Loucy (cell line): ENCODE measurements around the gene GFM1.

Experiments used
- H2AFZ ChIP-seq: fragments of 200-600 bp; sonication (generic); 2 replicates; pipeline ENCODE4 v1.6.0; 2016; ENCODE audit warnings: antibody characterized with exemption, mild to moderate bottlenecking, low read length, moderate library complexity
- H3F3A ChIP-seq: fragments of 200-600 bp; 2 replicates; pipeline ENCODE4 v1.6.0; 2016; ENCODE audit warnings: antibody characterized with exemption, low read depth, mild to moderate bottlenecking
- H3K27me3 ChIP-seq: fragments of 200-600 bp; sonication (generic); 2 replicates; pipeline ENCODE4 v1.6.1; 2014; ENCODE audit warnings: low read length, mild to moderate bottlenecking; ENCODE audit not compliant: insufficient read depth, poor library complexity, severe bottlenecking
- H3K36me3 ChIP-seq: fragments of 200-600 bp; sonication (generic); 2 replicates; pipeline ENCODE4 v1.6.1; 2016; ENCODE audit warnings: low read length; ENCODE audit not compliant: insufficient read depth
- H3K4me1 ChIP-seq: fragments of 200-600 bp; sonication (generic); 2 replicates; pipeline ENCODE4 v1.5.1; 2014; ENCODE audit warnings: low read length, mild to moderate bottlenecking; ENCODE audit not compliant: insufficient read depth, poor library complexity, severe bottlenecking
- H3K4me2 ChIP-seq: fragments of 200-600 bp; sonication (generic); 2 replicates; pipeline ENCODE4 v1.6.0; 2014; ENCODE audit warnings: antibody characterized with exemption, low read length, low read depth, mild to moderate bottlenecking; ENCODE audit not compliant: poor library complexity, severe bottlenecking
- H3K4me3 ChIP-seq: fragments of 200-600 bp; sonication (generic); 2 replicates; pipeline ENCODE4 v1.5.1; 2014; ENCODE audit warnings: low read length, mild to moderate bottlenecking, mixed read lengths; ENCODE audit not compliant: poor library complexity, severe bottlenecking
- H3K79me2 ChIP-seq: fragments of 200-600 bp; sonication (generic); 2 replicates; pipeline ENCODE4 v1.6.1; 2014; ENCODE audit warnings: low read length; ENCODE audit not compliant: insufficient read depth
- H3K9ac ChIP-seq: fragments of 200-600 bp; sonication (generic); 2 replicates; pipeline ENCODE4 v1.6.0; 2014; ENCODE audit warnings: mild to moderate bottlenecking, low read depth, low read length, moderate library complexity; ENCODE audit not compliant: poor library complexity, severe bottlenecking
- H3K9me2 ChIP-seq: fragments of 200-600 bp; sonication (generic); replicated peaks from 2 replicates; pipeline ENCODE4 v1.6.1; 2016; ENCODE audit warnings: low read depth, low read length, mixed read lengths
- H3K9me3 ChIP-seq: fragments of 200-600 bp; sonication (generic); 2 replicates; pipeline ENCODE4 v1.6.1; 2014; ENCODE audit warnings: mild to moderate bottlenecking, antibody characterized with exemption, low read length, low read depth; ENCODE audit not compliant: insufficient read depth
- H4K20me1 ChIP-seq: fragments of 200-600 bp; sonication (generic); 2 replicates; pipeline ENCODE4 v1.6.0; 2014; ENCODE audit warnings: antibody characterized with exemption, low read length, mild to moderate bottlenecking; ENCODE audit not compliant: insufficient read depth, poor library complexity, severe bottlenecking
- EZH2phosphoT487 ChIP-seq: fragments of 200-600 bp; IDR thresholded peaks from 2 replicates; pipeline ENCODE4 v1.6.1; 2018; ENCODE audit warnings: antibody characterized with exemption, mild to moderate bottlenecking, moderate library complexity, borderline replicate concordance
- TF ChIP-seq, protein P1 (sequence below): fragments of 200-600 bp; sonication (generic); conservative IDR thresholded peaks from 2 replicates; pipeline ENCODE4 v1.5.1; 2014; ENCODE audit warnings: mild to moderate bottlenecking, antibody characterized with exemption, low read length

GFM1 gene

DNA sequence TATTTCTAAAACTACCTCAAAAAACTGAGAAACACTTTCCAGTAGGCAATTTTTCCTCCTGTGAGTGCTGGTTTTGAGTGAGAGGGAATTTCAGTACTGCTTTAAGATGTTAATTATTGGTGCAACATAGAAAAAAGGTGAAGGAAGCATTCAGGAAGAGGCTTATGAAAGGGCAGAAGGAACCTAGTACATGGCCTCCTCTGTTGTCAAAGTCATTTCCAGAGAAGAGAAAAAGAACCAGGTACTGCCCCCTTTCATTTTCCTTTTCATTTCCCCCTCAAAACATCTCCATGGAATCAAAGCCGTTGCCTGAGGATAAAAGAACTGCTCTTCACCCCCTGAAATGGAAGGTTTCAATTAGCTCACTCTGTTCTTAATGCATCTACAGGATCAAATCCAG lies 68.1 kb downstream of the GFM1 start:
- H3K79me2 ChIP-seq, result no peaks in the 10 kb centered on the region
- H2AFZ ChIP-seq, result no peak overlapping the region
- H3K9me2 ChIP-seq, result no peaks in the 10 kb centered on the region
- no peaks in the 10 kb centered on the region for H4K20me1 ChIP-seq
- H3K36me3 ChIP-seq, result peaks cover 6% of the 10 kb centered on the region; the same call in 1 of the 2 replicates
- peaks cover 5% of the 10 kb centered on the region for H3K4me1 ChIP-seq
- H3K4me2 ChIP-seq, result no peak overlapping the region
- H3F3A ChIP-seq, result no peaks in the 10 kb centered on the region
- no peaks in the 10 kb centered on the region for H3K9me3 ChIP-seq
- H3K27me3 ChIP-seq, result no peaks in the 10 kb centered on the region
- TF ChIP-seq EZH2phosphoT487, result no peak
- TF ChIP-seq, protein P1, sequence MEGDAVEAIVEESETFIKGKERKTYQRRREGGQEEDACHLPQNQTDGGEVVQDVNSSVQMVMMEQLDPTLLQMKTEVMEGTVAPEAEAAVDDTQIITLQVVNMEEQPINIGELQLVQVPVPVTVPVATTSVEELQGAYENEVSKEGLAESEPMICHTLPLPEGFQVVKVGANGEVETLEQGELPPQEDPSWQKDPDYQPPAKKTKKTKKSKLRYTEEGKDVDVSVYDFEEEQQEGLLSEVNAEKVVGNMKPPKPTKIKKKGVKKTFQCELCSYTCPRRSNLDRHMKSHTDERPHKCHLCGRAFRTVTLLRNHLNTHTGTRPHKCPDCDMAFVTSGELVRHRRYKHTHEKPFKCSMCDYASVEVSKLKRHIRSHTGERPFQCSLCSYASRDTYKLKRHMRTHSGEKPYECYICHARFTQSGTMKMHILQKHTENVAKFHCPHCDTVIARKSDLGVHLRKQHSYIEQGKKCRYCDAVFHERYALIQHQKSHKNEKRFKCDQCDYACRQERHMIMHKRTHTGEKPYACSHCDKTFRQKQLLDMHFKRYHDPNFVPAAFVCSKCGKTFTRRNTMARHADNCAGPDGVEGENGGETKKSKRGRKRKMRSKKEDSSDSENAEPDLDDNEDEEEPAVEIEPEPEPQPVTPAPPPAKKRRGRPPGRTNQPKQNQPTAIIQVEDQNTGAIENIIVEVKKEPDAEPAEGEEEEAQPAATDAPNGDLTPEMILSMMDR, result no peak
- no peak overlapping the region for H3K9ac ChIP-seq
- H3K4me3 ChIP-seq, result no peak overlapping the region

DNA sequence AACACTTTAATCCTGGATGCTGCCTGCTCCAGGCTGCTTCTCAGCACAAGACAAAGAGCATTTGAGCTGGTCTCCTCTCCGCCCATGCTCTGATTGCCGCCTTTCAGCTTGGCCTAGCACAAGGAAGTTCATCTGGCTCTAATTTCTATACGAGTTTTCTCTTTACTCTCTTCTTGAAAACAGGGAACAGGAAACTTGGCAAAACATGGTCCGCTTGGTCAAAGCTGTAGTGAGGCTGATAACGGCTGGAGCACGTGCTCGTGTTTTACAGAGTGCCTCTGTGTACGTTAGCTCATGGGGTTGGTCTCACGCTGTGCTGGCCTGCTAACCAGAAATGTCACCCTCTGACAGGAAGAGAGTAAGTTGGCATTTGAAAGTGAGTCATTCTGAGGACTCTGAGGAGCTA lies 68.8 kb downstream of the GFM1 start:
- no peak overlapping the region for H3K4me3 ChIP-seq
- H4K20me1 ChIP-seq, result no peaks in the 10 kb centered on the region
- H3K27me3 ChIP-seq, result no peaks in the 10 kb centered on the region
- H2AFZ ChIP-seq, result no peak overlapping the region
- no peaks in the 10 kb centered on the region for H3K9me3 ChIP-seq
- H3K4me1 ChIP-seq, result peaks cover 5% of the 10 kb centered on the region
- H3F3A ChIP-seq, result no peaks in the 10 kb centered on the region
- no peaks in the 10 kb centered on the region for H3K9me2 ChIP-seq
- TF ChIP-seq EZH2phosphoT487, result no peak
- TF ChIP-seq, protein P1, result no peak
- no peak overlapping the region for H3K4me2 ChIP-seq
- H3K36me3 ChIP-seq, result peaks cover 2% of the 10 kb centered on the region; the same call in 1 of the 2 replicates
- H3K9ac ChIP-seq, result no peak overlapping the region
- no peaks in the 10 kb centered on the region for H3K79me2 ChIP-seq

DNA sequence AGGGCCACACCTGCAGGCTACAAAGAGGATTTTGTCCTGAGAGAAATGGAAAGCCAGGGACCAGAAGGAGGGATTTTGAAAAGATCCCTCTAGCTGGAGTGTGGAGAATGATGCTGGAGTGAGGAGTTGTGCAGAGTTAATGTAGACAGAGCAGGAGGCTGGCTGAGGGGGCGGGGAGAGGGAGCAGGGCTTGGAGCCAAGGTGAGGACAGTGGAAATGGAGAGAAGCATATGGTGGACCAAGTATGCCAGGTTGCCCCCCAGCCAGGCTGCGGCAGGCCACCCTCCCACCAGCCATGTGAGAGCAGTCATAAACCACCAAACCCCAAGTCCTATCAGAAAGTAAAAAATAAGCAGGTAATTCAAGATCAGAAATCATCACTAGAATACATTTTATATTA lies 73.2 kb downstream of the GFM1 start:
- Histone ChIP-seq H2AFZ (no peak overlapping the region), H3K79me2 (no peaks in the 10 kb centered on the region), H3K4me3 (no peak overlapping the region), H3K9me2 (no peaks in the 10 kb centered on the region), H3K9me3 (no peaks in the 10 kb centered on the region), H3K36me3 (no peaks in the 10 kb centered on the region; the same call in 1 of the 2 replicates), H3K4me1 (peaks cover 5% of the 10 kb centered on the region), H4K20me1 (no peaks in the 10 kb centered on the region), H3K4me2 (no peak overlapping the region), H3F3A (no peaks in the 10 kb centered on the region), H3K27me3 (no peaks in the 10 kb centered on the region), H3K9ac (no peak overlapping the region)
- TF ChIP-seq EZH2phosphoT487, result no peak
- TF ChIP-seq, protein P1, result no peak
